ENCODE results near the gene TRIM62.

GRCh38 chr1:33151116-33151515 is 30.7 kb downstream of the TRIM62 start:
- TF ChIP-seq CTCF (IDR thresholded peaks at IDR 0.05; ENCODE audit: insufficient read depth, low read depth, low read length): no peak
- TF ChIP-seq EZH2 (IDR thresholded peaks at IDR 0.05; ENCODE audit: insufficient read depth, low read length): no peak

Data from astrocyte (in vitro differentiated cells and primary cell).